Measurements from ENCODE around the gene DCAF8L1. TPM values are rescaled to one million over a fixed set of nuclear protein-coding genes. Genes with fewer than 3 reads are reported as not detected.

DCAF8L1 gene
- total RNA-seq, 1 experiment from 2014 or later: not detected

GRCh38 chrX:28010875-28011274, 29.6 kb upstream of the DCAF8L1 start:
- no peaks in the 10 kb centered on the region for H3K36me3 Mint-ChIP-seq (ENCODE audit: insufficient read depth, unreplicated experiment)
- H3K9me3 Mint-ChIP-seq (ENCODE audit: low read depth, unreplicated experiment): no peaks in the 10 kb centered on the region
- CTCF ChIA-PET: no interaction called here

GRCh38 chrX:27998666-27999065, 17.4 kb upstream of the DCAF8L1 start:
- BruUV-seq (replicated peaks): no TSS peak
- no peaks in the 10 kb centered on the region for H3K36me3 Mint-ChIP-seq (ENCODE audit: insufficient read depth, unreplicated experiment)
- H3K4me3 Mint-ChIP-seq (ENCODE audit: low read depth, unreplicated experiment): no peak overlapping the region
- no peaks in the 10 kb centered on the region for H3K27me3 Mint-ChIP-seq (ENCODE audit: unreplicated experiment)
- TF ChIP-seq CTCF (IDR thresholded peaks at IDR 0.05; ENCODE audit: unreplicated experiment): no peak
- no peaks in the 10 kb centered on the region for H3K9me3 Mint-ChIP-seq (ENCODE audit: low read depth, unreplicated experiment)
- intact Hi-C loops (cut with micrococcal nuclease; ENCODE audit: unreplicated experiment): no loop called here
- H3K27ac Mint-ChIP-seq (ENCODE audit: unreplicated experiment): no peak overlapping the region
- DNase-seq: no peak
- CTCF ChIA-PET: no interaction called here
- H3K4me1 Mint-ChIP-seq (ENCODE audit: low read depth, unreplicated experiment): no peaks in the 10 kb centered on the region

More at GRCh38 chrX:28010875-28011274, 29.6 kb upstream of the DCAF8L1 start:
- BruUV-seq (replicated peaks): no TSS peak
- intact Hi-C loops (cut with micrococcal nuclease; ENCODE audit: unreplicated experiment): no loop called here
- no peak overlapping the region for H3K4me3 Mint-ChIP-seq (ENCODE audit: low read depth, unreplicated experiment)
- H3K27me3 Mint-ChIP-seq (ENCODE audit: unreplicated experiment): no peaks in the 10 kb centered on the region
- no peaks in the 10 kb centered on the region for H3K4me1 Mint-ChIP-seq (ENCODE audit: low read depth, unreplicated experiment)
- no peak for DNase-seq
- no peak overlapping the region for H3K27ac Mint-ChIP-seq (ENCODE audit: unreplicated experiment)
- TF ChIP-seq CTCF (IDR thresholded peaks at IDR 0.05; ENCODE audit: unreplicated experiment): no peak

GRCh38 chrX:27997622-27998021, 16.4 kb upstream of the DCAF8L1 start:
- no peak for DNase-seq
- Mint-ChIP-seq H3K27ac (ENCODE audit: unreplicated experiment) (no peak overlapping the region), H3K9me3 (ENCODE audit: low read depth, unreplicated experiment) (no peaks in the 10 kb centered on the region), H3K36me3 (ENCODE audit: insufficient read depth, unreplicated experiment) (no peaks in the 10 kb centered on the region), H3K4me3 (ENCODE audit: low read depth, unreplicated experiment) (no peak overlapping the region), H3K27me3 (ENCODE audit: unreplicated experiment) (no peaks in the 10 kb centered on the region), H3K4me1 (ENCODE audit: low read depth, unreplicated experiment) (no peaks in the 10 kb centered on the region)
- CTCF ChIA-PET: no interaction called here
- BruUV-seq (replicated peaks): no TSS peak
- TF ChIP-seq CTCF (IDR thresholded peaks at IDR 0.05; ENCODE audit: unreplicated experiment): no peak
- intact Hi-C loops (cut with micrococcal nuclease; ENCODE audit: unreplicated experiment): no loop called here

GRCh38 chrX:27996132-27996531, 14.9 kb upstream of the DCAF8L1 start:
- intact Hi-C loops (cut with micrococcal nuclease; ENCODE audit: unreplicated experiment): no loop called here
- no peak overlapping the region for H3K4me3 Mint-ChIP-seq (ENCODE audit: low read depth, unreplicated experiment)
- no peaks in the 10 kb centered on the region for H3K27me3 Mint-ChIP-seq (ENCODE audit: unreplicated experiment)
- no peaks in the 10 kb centered on the region for H3K4me1 Mint-ChIP-seq (ENCODE audit: low read depth, unreplicated experiment)
- no peak for DNase-seq
- CTCF ChIA-PET: no interaction called here
- no peaks in the 10 kb centered on the region for H3K36me3 Mint-ChIP-seq (ENCODE audit: insufficient read depth, unreplicated experiment)
- H3K9me3 Mint-ChIP-seq (ENCODE audit: low read depth, unreplicated experiment): no peaks in the 10 kb centered on the region
- TF ChIP-seq CTCF (IDR thresholded peaks at IDR 0.05; ENCODE audit: unreplicated experiment): no peak
- no peak overlapping the region for H3K27ac Mint-ChIP-seq (ENCODE audit: unreplicated experiment)
- BruUV-seq (replicated peaks): no TSS peak

DNA sequence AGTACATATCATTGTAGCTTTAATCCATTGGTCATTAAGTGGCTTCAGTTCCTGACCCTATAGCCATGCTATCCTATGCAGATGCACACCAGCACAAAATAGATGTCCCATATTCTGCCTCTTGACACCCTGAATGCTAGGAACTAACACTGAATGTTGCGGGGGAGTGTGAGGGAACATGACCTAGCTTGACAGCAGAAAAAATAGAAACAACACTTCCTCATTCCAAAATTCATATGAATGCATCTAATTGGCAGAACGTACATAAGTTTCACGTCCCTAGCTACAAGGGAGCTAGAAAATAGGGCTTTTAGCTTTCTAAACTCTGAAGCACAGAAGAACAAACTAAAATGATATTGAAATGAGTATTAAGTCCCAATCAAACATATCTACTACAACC, 14.4 kb upstream of the DCAF8L1 start:
- H3K4me1 Mint-ChIP-seq (ENCODE audit: low read depth, unreplicated experiment): no peaks in the 10 kb centered on the region
- no peaks in the 10 kb centered on the region for H3K27me3 Mint-ChIP-seq (ENCODE audit: unreplicated experiment)
- intact Hi-C loops (cut with micrococcal nuclease; ENCODE audit: unreplicated experiment): no loop called here
- CTCF ChIA-PET: no interaction called here
- no peak for TF ChIP-seq CTCF (IDR thresholded peaks at IDR 0.05; ENCODE audit: unreplicated experiment)
- H3K4me3 Mint-ChIP-seq (ENCODE audit: low read depth, unreplicated experiment): no peak overlapping the region
- no peak for DNase-seq
- no peak overlapping the region for H3K27ac Mint-ChIP-seq (ENCODE audit: unreplicated experiment)
- no peaks in the 10 kb centered on the region for H3K36me3 Mint-ChIP-seq (ENCODE audit: insufficient read depth, unreplicated experiment)
- H3K9me3 Mint-ChIP-seq (ENCODE audit: low read depth, unreplicated experiment): no peaks in the 10 kb centered on the region
- BruUV-seq (replicated peaks): no TSS peak
